PC-3 (cell line): Measurements from ENCODE around the gene RIMS4.

Experiments
- EZH2 ChIP-seq: fragments of 300-600 bp; sonication (generic); IDR thresholded peaks from one replicate; pipeline ENCODE4 v1.6.1; 2017; ENCODE audit warnings: antibody characterized with exemption, mild to moderate bottlenecking, low read length; ENCODE audit not compliant: unreplicated experiment
- EZH2phosphoT487 ChIP-seq: fragments of 300-600 bp; sonication (generic); IDR thresholded peaks from 2 replicates; pipeline ENCODE4 v1.6.1; 2018; ENCODE audit warnings: mild to moderate bottlenecking, antibody characterized with exemption, low read length, borderline replicate concordance
- TF ChIP-seq, protein P1 (sequence below): fragments of 300-600 bp; sonication (generic); conservative IDR thresholded peaks from 2 replicates; pipeline ENCODE4 v1.5.1; 2017; ENCODE audit warnings: antibody characterized with exemption, low read depth, mild to moderate bottlenecking, low read length

DNA sequence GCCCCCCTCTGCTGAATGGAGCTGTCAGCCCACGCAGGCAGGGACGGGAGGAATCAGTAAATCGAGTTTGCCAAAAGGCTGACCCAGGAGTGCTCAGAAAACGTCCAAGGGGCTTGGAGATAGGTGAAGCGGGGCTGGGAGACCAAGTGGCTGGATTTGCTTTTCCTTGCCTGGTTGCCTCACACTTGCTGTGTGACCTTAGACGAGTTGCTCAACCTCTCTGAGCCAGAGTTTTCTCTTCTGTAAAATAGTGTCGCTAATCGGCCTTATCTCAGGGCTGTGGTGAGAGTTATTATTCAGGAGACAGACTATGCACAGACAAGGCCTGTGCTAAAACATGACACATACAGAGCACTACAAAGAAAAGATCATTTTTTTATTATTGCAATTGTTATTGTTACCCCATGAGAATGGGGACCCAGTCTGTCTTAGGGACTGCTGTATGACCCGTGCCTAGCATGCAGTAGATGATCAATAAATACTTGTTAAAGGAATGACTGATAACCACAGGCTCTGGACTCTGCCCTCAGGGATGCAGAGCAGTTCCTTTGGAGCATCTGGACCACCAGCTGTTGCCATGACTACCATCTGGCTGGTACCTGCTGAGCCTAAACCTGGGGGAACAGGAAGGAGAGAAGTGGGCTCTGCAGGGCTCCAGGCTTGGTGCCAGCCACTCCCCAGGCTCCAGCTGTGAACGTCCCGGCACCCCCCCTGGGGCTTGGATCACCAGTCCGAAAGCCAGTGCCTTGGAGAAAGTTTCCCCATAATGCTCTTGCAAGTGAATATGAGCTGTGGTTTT, 63.8 kb downstream of the RIMS4 start:
- TF ChIP-seq, protein P1, sequence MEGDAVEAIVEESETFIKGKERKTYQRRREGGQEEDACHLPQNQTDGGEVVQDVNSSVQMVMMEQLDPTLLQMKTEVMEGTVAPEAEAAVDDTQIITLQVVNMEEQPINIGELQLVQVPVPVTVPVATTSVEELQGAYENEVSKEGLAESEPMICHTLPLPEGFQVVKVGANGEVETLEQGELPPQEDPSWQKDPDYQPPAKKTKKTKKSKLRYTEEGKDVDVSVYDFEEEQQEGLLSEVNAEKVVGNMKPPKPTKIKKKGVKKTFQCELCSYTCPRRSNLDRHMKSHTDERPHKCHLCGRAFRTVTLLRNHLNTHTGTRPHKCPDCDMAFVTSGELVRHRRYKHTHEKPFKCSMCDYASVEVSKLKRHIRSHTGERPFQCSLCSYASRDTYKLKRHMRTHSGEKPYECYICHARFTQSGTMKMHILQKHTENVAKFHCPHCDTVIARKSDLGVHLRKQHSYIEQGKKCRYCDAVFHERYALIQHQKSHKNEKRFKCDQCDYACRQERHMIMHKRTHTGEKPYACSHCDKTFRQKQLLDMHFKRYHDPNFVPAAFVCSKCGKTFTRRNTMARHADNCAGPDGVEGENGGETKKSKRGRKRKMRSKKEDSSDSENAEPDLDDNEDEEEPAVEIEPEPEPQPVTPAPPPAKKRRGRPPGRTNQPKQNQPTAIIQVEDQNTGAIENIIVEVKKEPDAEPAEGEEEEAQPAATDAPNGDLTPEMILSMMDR: no peak
- TF ChIP-seq EZH2 (no peak), EZH2phosphoT487 (no peak)
